Measurements from ENCODE around the gene KRT6B. TPM values are rescaled to one million over a fixed set of nuclear protein-coding genes. Genes with fewer than 3 reads are reported as not detected.

Gene KRT6B
- total RNA-seq, 1 experiment from 2014 or later, result not detected

DNA sequence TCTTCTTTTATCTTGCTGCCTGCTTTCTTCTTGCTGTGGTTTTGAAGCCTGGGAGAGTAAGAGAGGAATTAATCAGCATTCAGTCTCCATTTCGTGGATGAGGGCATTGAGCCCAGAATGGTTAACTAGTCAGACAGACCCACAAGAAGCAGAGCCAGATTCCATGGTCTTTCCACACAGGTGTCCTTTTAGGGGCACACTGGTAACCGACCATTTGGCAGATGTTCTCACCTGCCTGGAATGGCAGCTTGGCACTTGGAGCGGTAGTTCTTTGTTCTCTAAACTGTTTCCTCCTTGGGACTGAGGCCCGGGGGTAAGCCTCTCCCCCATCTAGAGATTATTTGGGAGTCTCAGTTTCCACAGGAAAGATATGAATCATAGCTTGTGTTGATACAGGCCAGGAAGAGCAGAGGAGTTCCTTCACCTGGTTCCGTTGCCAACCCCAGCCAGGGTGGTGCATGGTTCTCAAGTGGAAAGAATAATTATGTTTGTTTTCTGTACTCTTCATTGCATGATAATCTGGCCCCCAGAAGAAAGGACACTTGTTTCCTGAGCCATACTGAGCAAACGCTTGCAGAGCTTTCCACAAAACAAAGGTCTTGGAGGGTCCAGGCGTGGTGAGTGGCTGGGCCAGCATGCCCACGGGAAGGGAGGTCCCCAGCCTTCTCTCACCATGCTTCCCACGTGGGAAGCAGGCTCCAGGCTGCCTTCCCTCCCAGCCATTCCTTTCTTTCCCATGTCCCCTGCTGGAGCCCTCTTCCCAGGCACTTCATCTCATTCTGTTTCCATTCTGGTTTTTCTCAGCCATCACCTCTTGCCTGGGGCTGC, 15.7 kb downstream of the KRT6B start:
- Mint-ChIP-seq H3K9me3 (ENCODE audit: unreplicated experiment) (no peaks in the 10 kb centered on the region), H3K27ac (ENCODE audit: unreplicated experiment) (no peak overlapping the region), H3K4me1 (ENCODE audit: low read depth, unreplicated experiment) (peaks cover 19% of the 10 kb centered on the region), H3K36me3 (ENCODE audit: insufficient read depth, unreplicated experiment) (no peaks in the 10 kb centered on the region), H3K4me3 (ENCODE audit: unreplicated experiment) (no peak overlapping the region), H3K27me3 (ENCODE audit: insufficient read depth, unreplicated experiment) (peaks cover 6% of the 10 kb centered on the region)
- H3K36me3 ChIP-seq (ENCODE audit: control insufficient read depth, insufficient read depth, low read length), result no peaks in the 10 kb centered on the region
- no peak overlapping the region for H3K4me3 ChIP-seq (ENCODE audit: low read depth, low read length)
- POLR2A ChIA-PET, result no interaction called here
- no peak for DNase-seq
- intact Hi-C loops (cut with micrococcal nuclease; ENCODE audit: unreplicated experiment), result no loop called here
- TF ChIP-seq, protein P1, sequence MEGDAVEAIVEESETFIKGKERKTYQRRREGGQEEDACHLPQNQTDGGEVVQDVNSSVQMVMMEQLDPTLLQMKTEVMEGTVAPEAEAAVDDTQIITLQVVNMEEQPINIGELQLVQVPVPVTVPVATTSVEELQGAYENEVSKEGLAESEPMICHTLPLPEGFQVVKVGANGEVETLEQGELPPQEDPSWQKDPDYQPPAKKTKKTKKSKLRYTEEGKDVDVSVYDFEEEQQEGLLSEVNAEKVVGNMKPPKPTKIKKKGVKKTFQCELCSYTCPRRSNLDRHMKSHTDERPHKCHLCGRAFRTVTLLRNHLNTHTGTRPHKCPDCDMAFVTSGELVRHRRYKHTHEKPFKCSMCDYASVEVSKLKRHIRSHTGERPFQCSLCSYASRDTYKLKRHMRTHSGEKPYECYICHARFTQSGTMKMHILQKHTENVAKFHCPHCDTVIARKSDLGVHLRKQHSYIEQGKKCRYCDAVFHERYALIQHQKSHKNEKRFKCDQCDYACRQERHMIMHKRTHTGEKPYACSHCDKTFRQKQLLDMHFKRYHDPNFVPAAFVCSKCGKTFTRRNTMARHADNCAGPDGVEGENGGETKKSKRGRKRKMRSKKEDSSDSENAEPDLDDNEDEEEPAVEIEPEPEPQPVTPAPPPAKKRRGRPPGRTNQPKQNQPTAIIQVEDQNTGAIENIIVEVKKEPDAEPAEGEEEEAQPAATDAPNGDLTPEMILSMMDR (IDR thresholded peaks at IDR 0.05; ENCODE audit: insufficient read depth in 1 of 2, low read depth in 1 of 2, low read length in 1 of 2, severe bottlenecking in 1 of 2, unreplicated experiment in 1 of 2), result no peak
- no peaks in the 10 kb centered on the region for H3K27me3 ChIP-seq (replicated peaks; ENCODE audit: control insufficient read depth, insufficient read depth, low read length)
- CTCF ChIA-PET, result no interaction called here
- BruUV-seq (replicated peaks), result no TSS peak
- no peaks in the 10 kb centered on the region for H3K9me3 ChIP-seq
- H3K4me1 ChIP-seq, result peaks cover 16% of the 10 kb centered on the region

DNA sequence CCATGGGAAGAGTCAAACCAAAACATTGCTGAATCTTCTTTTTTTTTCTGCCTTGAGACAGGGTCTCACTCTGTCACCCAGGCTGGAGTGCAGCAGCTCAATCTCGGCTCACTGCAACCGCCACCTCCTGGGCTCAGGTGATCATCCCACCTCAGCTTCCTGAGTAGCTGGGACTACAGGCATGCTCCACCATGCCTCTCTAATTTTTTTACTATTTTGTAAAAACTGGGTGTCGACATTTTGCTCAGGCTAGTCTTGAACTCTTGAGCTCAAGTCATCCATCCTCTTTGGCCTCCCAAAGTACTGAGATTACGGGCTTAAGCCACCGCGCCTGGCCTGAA, 16.3 kb downstream of the KRT6B start:
- Mint-ChIP-seq H3K4me1 (ENCODE audit: low read depth, unreplicated experiment) (peaks cover 13% of the 10 kb centered on the region), H3K4me3 (ENCODE audit: unreplicated experiment) (no peak overlapping the region), H3K36me3 (ENCODE audit: insufficient read depth, unreplicated experiment) (no peaks in the 10 kb centered on the region), H3K27me3 (ENCODE audit: insufficient read depth, unreplicated experiment) (peaks cover 6% of the 10 kb centered on the region), H3K27ac (ENCODE audit: unreplicated experiment) (no peak overlapping the region), H3K9me3 (ENCODE audit: unreplicated experiment) (no peaks in the 10 kb centered on the region)
- TF ChIP-seq, protein P1 (IDR thresholded peaks at IDR 0.05; ENCODE audit: insufficient read depth in 1 of 2, low read depth in 1 of 2, low read length in 1 of 2, severe bottlenecking in 1 of 2, unreplicated experiment in 1 of 2), result no peak
- no peaks in the 10 kb centered on the region for H3K27me3 ChIP-seq (replicated peaks; ENCODE audit: control insufficient read depth, insufficient read depth, low read length)
- H3K4me1 ChIP-seq, result peaks cover 10% of the 10 kb centered on the region
- intact Hi-C loops (cut with micrococcal nuclease; ENCODE audit: unreplicated experiment), result no loop called here
- ChIA-PET POLR2A (no interaction called here), CTCF (no interaction called here)
- H3K4me3 ChIP-seq (ENCODE audit: low read depth, low read length), result no peak overlapping the region
- H3K9me3 ChIP-seq, result no peaks in the 10 kb centered on the region
- no TSS peak for BruUV-seq (replicated peaks)
- no peaks in the 10 kb centered on the region for H3K36me3 ChIP-seq (ENCODE audit: control insufficient read depth, insufficient read depth, low read length)
- no peak for DNase-seq

DNA sequence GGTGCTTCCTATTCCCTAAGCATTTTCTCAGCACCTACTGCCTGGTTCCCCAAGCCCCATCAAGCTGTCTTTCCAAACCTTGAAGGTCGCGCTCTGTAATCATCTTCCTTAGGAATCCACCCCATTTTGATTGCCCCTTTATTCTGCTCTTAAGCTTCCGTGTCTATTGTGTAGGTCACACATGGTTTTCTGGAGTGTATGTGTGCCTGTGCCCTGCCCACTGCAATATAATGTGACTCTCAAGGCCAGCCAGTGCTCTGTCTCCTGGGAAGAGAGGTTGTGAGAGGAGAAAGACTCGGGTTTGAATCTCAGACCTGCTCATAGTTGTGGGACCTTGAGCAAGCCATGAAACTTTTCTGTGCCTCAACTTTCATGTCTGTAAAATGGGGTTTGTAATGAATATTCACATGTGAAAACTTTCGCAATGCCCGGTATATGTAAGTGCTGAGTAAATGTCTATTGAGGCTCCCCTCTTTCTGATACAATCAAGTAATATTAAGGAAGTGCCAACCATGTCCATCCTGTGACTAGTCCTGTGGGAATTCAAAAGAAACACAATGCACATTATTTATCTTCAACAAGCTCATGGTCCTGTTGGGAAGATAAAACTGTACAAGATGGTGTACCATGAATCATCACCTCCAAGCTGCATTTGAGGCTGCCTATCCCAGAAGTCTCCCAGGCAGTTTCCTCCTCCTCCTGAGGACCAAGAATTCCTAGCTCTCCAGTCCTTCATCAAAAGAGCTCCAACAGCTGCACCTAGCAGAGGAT, 17.0 kb downstream of the KRT6B start:
- Mint-ChIP-seq H3K4me1 (ENCODE audit: low read depth, unreplicated experiment) (peaks cover 13% of the 10 kb centered on the region), H3K27ac (ENCODE audit: unreplicated experiment) (no peak overlapping the region), H3K27me3 (ENCODE audit: insufficient read depth, unreplicated experiment) (peaks cover 6% of the 10 kb centered on the region), H3K9me3 (ENCODE audit: unreplicated experiment) (no peaks in the 10 kb centered on the region), H3K4me3 (ENCODE audit: unreplicated experiment) (no peak overlapping the region), H3K36me3 (ENCODE audit: insufficient read depth, unreplicated experiment) (no peaks in the 10 kb centered on the region)
- ChIA-PET CTCF (no interaction called here), POLR2A (no interaction called here)
- 0 out of 2 replicates have a peak, but pooled peaks cover 9% of the 10 kb centered on the region for H3K4me1 ChIP-seq
- TF ChIP-seq, protein P1 (IDR thresholded peaks at IDR 0.05; ENCODE audit: insufficient read depth in 1 of 2, low read depth in 1 of 2, low read length in 1 of 2, severe bottlenecking in 1 of 2, unreplicated experiment in 1 of 2), result no peak
- DNase-seq, result no peak
- no peaks in the 10 kb centered on the region for H3K9me3 ChIP-seq
- intact Hi-C loops (cut with micrococcal nuclease; ENCODE audit: unreplicated experiment), result no loop called here
- no peaks in the 10 kb centered on the region for H3K27me3 ChIP-seq (replicated peaks; ENCODE audit: control insufficient read depth, insufficient read depth, low read length)
- H3K4me3 ChIP-seq (ENCODE audit: low read depth, low read length), result no peak overlapping the region
- BruUV-seq (replicated peaks), result no TSS peak
- no peaks in the 10 kb centered on the region for H3K36me3 ChIP-seq (ENCODE audit: control insufficient read depth, insufficient read depth, low read length)

Measured in Caco-2 (cell line).